Measurements from ENCODE around the gene ARNT2. TPM values are rescaled to one million over a fixed set of nuclear protein-coding genes. Genes with fewer than 3 reads are reported as not detected.

ARNT2 gene
- total and polyA plus RNA-seq, 2 of the 13 experiments (the other 11 are each of a cell fraction or from before 2014, with no cell fraction given), result 0.69 to 1.7 TPM

GRCh38 chr15:80379693-80380092, 24.5 kb upstream of the ARNT2 start:
- H3K9me3 ChIP-seq (ENCODE audit: low read length), result no peaks in the 10 kb centered on the region
- CTCF ChIA-PET (ENCODE audit: low intra/inter-chr PET ratio, low total read pairs), result no interaction called here
- in situ Hi-C loops (cut with HindIII; ENCODE audit: extremely low pct_ligation_motif_present, low pct_unique_long_range_greater_than_20kb), result no loop called here
- intact Hi-C loops (cut with micrococcal nuclease; ENCODE audit: unreplicated experiment), result no loop called here
- FAIRE-seq (no peak), ATAC-seq (no peak), DNase-seq (ENCODE audit: low spot score) (no peak)
- no peak overlapping the region for H3K27ac ChIP-seq (ENCODE audit: extremely low read length, insufficient read depth, low read length)
- H3K36me3 ChIP-seq (replicated peaks in 1 of 2; ENCODE audit: control insufficient read depth in 1 of 2, insufficient read depth in 2 of 2, low read length in 2 of 2), result no peaks in the 10 kb centered on the region
- no peaks in the 10 kb centered on the region for H3K79me2 ChIP-seq (ENCODE audit: insufficient read depth, low read length)
- no peak for TF ChIP-seq IRF2 (CRISPR knock-in tag; IDR thresholded peaks at IDR 0.05)
- TF ChIP-seq FLYWCH1 (CRISPR knock-in tag; IDR thresholded peaks at IDR 0.05), result no peak
- no peak for TF ChIP-seq ZNF207 (IDR thresholded peaks at IDR 0.05; ENCODE audit: borderline replicate concordance)
- TF ChIP-seq MAZ (IDR thresholded peaks at IDR 0.05; ENCODE audit: borderline replicate concordance, low read depth, low read length), result no peak
- no peak for TF ChIP-seq MAZ (CRISPR knock-in tag; IDR thresholded peaks at IDR 0.05; ENCODE audit: low read depth)
- TF ChIP-seq ZNF703 (CRISPR knock-in tag; IDR thresholded peaks at IDR 0.05; ENCODE audit: borderline replicate concordance), result no peak
- no peak for TF ChIP-seq RBM22 (optimal IDR thresholded peaks at IDR 0.05; ENCODE audit: low read length)
- no peak for TF ChIP-seq ZFP37 (CRISPR knock-in tag; IDR thresholded peaks at IDR 0.05; ENCODE audit: borderline replicate concordance)
- no peak for TF ChIP-seq UBTF (CRISPR knock-in tag; IDR thresholded peaks at IDR 0.05)
- TF ChIP-seq ZNF496 (CRISPR knock-in tag; IDR thresholded peaks at IDR 0.05; ENCODE audit: insufficient replicate concordance), result no peak
- TF ChIP-seq HMGXB4 (CRISPR knock-in tag; IDR thresholded peaks at IDR 0.05; ENCODE audit: borderline replicate concordance in 1 of 2, low read depth in 1 of 2), result no peak
- no peak for TF ChIP-seq ZNF451 (CRISPR knock-in tag; IDR thresholded peaks at IDR 0.05)
- TF ChIP-seq ZFAT (CRISPR knock-in tag; conservative IDR thresholded peaks at IDR 0.05), result no peak
- no peak for TF ChIP-seq ZMYM2 (CRISPR knock-in tag; IDR thresholded peaks at IDR 0.05)
- TF ChIP-seq XBP1 (CRISPR knock-in tag; IDR thresholded peaks at IDR 0.05), result no peak
- TF ChIP-seq ZNF550 (CRISPR knock-in tag; IDR thresholded peaks at IDR 0.05; ENCODE audit: borderline replicate concordance), result no peak
- no peak for TF ChIP-seq SMARCC2 (IDR thresholded peaks at IDR 0.05)
- 0 out of 5 replicates have a peak, but pooled peaks cover 0 to 3% of the 10 kb centered on the region in 2 experiments for H3K27me3 ChIP-seq (ENCODE audit: control insufficient read depth in 1 of 2, insufficient read depth in 2 of 2, low read length in 2 of 2)
- no peak overlapping the region for H3K4me2 ChIP-seq (ENCODE audit: low read depth, low read length)
- H4K20me1 ChIP-seq (ENCODE audit: insufficient read depth, low read length), result no peaks in the 10 kb centered on the region
- H3K4me1 ChIP-seq (ENCODE audit: insufficient read depth, low read length), result no peaks in the 10 kb centered on the region
- no peak overlapping the region for H2AFZ ChIP-seq (ENCODE audit: low read length)
- WGBS (ENCODE audit: low lambda C conversion rate), result 71% methylated on average over 4 of the region's 4 CpGs
- H3K4me3 ChIP-seq (replicated peaks in 1 of 3; ENCODE audit: insufficient read depth in 1 of 3, low read depth in 2 of 3, low read length in 3 of 3), result no peak overlapping the region
- POLR2A ChIA-PET, result no interaction called here
- BruUV-seq (replicated peaks), result no TSS peak
- no peak overlapping the region for H3K9ac ChIP-seq (ENCODE audit: insufficient read depth, low read depth, low read length)

All from HepG2 (cell line).